Dermis microvascular lymphatic vessel endothelial cell (primary cell): ENCODE data around the gene TTLL10. TPM values are rescaled to one million over a fixed set of nuclear protein-coding genes. Genes with fewer than 3 reads are reported as not detected.

Source experiments
- DNase-seq, 2 donors: peaks; one replicate each; pipeline versions ENCODE4 v3.0.0 to v3.0.0-alpha.2; 2010; ENCODE audit warnings: low read depth in 2 of 2
- total RNA-seq: library from RNA; depleted of rRNA; stranded (reverse); fragments of >200 nt; gene quantifications from 2 replicates; pipeline ENCODE4 v1.2.1, GENCODE V29; 2014

TTLL10 gene
- total RNA-seq, 1 donor from 2014 or later: not detected

DNA sequence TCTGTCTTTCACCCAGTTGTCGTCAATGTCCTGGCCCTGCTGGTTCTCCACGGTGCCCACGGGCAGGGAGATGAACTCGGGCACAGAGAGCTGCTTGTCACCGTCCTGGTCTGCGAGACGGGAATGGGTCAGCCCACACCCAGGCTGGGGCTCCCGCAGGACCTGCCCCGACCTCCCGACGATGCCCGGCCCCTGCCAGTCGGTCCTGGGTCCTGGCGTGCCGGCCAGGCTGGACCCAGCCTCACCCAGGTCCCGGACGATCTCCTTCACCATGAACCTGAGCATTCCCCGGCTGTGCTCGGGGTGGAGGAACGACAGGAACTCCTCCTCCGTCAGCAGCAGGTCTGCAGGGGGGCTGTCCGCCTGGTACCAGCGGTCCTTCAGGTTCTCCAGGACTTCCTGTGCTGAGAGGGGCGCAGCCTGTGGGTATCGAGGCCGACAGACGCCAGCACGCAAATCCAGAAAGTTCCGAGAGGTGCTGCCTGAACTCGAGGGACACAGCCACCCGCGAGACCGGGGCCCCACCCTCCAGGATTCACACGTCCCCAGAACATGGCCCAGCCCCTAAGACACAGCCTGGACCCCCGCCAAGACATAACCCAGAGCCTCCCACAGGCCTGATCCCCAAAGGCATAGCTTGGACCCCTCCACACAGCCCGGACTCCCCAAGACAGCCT lies 45.0 kb downstream of the TTLL10 start:
- DNase-seq: no peak

DNA sequence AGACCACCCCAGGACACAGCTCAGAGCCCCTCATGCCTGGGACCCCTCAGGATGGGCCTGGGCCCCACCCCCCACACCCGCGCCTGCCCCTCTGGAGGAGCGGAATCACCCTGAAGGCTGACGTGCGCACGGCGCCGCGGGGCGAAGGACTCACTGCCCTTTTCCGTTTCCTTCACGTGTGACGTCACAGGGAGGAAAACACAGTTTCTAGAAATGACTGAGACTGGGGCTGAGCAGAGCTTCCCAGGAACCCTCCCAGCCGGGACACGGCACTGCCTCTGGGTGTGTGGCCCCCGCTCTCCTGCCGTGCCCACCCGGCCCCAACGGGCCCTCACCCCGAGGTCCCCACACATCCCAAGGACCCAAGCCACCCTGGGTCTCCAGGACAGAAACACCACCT lies 45.7 kb downstream of the TTLL10 start:
- DNase-seq: no peak

DNA sequence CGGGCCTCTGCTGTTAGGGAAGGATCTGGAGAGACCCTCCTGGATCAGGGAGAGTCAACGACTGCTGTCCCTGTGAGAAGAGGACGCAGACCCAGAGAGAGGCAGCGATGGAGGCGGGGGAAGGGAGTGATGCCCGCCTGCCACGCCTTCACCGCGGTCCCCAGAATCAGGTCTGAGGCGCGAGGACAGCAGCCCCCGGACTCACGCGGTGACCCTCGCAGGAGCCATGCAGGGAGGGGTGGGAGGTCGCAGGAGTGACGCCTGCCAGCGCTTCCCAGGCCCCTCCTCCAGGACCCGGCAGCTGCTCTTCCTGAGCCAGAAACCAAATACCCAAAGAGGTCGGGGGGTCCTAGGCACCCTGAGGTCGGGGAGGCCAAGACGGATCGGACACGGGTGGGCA lies 46.5 kb downstream of the TTLL10 start:
- DNase-seq: no peak

DNA sequence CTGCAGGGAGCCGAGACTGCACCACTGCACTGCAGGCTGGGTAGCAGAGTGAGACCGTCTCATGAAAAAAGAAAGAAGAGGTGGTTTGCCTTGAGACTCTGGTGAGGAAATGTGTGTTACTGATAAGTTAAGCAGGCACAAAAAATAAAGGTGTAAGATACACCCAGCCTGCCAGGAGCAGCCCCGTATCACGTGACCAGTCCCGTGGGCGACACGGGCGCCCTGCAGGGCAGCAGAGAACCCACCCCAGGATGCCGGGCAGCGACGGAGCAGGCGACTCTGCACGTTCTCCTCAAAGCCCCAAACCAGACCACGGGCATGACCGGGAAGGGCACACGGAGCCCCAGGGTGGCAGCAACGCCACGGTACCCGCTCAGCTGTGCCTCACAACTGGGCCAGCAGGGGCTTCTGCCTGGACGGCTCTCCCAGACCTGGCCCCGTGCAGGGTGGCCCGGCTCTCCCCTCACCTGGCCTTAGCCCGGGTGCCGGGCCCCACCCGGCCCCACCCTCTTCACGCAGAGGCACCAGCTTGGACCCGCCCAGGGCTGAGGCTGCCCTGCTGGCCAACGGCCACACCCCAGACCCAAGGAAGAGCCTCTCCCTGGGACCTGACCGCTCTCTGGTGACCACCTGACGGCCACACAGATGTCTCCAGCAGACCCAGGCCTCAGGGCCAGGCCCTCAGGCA lies 48.4 kb downstream of the TTLL10 start:
- DNase-seq: no peak

DNA sequence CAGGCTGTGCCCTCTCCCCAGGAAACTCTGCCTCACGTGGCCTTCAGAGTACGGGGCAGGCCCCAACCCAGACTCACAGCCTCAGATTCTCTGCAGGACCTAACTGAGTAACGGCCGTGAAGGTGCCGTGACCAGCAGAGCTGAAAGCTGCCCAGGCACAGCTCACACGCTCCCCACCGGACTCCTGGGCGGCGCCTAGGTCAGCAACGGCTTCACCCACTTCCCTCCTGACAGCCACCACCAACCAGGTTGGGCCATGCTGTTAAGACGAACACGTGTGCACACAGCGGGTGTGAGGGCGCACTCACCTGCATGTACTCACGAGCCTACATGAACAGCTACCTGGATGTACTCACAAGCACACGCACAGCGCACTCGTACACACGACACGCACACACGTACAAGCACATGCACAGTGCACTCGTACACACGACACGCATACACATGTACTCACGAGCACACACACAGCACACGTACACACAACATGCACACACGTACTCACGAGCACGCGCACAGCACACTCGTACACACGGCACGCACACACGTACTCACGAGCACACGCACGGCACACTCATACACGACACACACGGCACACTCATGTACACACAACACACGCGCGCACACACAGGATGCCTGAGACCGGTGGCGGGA lies 49.0 kb downstream of the TTLL10 start:
- no peak for DNase-seq

DNA sequence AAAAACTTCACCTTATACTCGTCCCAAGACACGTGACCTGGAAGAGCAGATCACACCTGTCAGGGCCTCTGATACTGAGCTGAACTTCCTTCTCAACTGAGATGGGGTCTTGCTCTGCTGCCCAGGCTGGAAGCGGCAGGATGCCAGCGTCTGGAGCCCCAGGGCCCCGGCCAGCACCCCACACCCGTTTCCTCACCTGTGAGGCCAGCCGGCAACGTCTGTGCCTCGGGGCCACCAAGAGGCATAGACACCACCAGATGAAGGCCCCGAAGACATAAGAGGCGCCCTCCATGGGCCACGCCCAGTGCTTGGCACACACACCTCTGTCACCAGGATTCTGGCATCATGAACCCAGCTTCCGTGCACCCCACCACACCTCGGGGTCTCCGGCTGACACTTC lies 49.6 kb downstream of the TTLL10 start:
- no peak for DNase-seq

DNA sequence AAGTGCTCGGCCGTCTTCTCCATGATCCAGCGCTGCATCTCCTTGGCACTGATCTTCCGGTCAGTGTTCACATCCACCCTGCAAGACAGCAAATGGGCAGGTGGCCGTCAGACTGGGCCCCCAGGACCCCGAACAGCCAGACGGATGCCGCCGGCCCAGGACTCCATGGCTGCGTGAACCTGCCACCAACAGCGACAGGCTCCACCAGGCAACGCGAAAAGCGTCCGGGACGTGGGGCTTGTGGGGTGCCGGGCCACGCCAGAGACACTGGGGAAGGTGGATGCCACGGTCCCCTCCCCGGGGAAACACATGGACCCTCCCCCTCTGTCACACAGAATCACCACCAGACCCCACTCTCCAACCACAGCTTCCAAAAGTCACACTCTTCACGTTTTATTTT lies 50.2 kb downstream of the TTLL10 start:
- DNase-seq: no peak

DNA sequence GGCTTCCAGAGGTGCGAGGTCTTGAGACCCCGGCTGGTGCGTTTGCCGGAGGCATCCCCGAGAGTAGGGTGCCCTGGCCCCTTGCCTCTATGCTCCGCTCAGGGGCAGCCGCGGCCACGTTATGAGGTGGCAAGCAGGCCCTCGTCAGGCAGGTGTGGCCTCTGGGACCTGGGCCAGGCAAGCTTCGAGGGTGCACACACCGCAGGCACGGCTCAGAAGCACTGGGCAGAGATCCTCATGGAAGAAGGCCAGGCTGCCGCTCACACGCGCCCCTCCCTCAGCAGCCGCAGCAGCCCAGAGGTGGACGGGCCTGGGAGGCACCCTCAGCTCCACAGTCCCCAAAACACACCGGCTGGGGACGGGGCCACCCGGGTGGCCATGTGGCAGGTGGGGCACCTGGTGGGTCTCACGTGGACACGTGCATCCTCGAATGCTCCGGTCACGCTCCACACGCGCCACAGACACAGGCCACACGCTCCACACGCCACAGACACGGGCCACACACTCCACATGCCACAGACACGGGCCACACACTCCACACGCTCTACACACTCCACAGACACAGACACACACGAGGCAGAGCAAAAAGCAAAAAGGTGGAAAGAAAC lies 51.7 kb downstream of the TTLL10 start:
- DNase-seq: no peak

DNA sequence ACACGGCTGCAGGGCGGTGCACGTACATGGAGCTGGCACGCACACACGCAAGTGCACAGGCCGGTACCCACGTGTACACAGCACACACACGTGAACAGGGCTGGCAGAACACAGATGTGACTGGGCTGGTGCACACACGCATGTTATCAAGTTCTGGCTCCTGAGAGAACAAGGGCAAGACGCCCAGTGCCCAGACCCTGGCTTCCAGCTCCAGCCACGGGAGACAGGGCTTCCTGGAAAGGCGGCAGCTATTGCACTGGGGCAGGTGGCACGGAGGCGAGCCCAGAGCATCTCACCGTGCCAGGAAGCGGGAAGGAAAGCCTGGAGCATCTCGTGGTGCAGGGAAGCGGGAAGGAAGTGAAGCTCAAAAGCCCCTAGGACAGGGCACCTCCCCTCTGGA lies 52.2 kb downstream of the TTLL10 start:
- no peak for DNase-seq

DNA sequence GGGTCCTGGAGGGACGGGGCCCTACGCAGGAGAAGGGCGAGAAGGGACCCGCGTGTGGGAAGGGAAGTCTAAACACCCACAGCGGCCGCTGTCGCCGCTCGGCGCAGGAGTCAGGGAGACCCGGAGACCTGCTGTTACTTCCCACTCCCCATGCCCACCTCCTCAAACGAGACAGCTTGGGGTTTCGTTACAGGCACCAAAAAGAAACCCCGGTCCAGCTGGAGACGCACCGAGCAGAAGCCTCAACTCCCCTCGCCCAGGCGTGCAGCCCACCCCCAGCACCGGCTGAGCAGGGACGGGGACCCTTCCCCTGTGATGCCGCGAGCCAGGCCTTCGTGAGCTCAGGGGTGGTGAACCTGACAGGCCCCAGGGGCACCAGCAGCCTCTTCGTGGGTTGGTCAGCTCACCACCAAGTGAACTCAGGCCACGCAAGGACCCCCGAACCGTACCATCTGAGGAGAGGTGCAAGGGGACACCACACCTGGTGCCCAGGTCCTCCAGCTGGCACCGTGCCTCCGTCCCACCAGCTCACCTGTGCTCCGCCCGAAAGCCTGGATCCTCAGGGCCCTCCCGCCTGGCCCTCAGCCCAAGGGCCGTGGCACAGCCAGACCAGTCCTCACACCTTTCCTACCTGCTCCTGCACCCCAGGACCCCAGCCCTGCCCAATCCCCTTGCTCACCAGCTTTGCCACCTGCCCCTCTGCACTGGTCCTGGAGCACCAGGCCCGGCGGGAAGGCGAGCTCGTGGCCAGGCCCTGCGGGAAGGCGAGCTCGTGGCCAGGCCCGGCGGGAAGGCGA lies 53.1 kb downstream of the TTLL10 start:
- no peak for DNase-seq

DNA sequence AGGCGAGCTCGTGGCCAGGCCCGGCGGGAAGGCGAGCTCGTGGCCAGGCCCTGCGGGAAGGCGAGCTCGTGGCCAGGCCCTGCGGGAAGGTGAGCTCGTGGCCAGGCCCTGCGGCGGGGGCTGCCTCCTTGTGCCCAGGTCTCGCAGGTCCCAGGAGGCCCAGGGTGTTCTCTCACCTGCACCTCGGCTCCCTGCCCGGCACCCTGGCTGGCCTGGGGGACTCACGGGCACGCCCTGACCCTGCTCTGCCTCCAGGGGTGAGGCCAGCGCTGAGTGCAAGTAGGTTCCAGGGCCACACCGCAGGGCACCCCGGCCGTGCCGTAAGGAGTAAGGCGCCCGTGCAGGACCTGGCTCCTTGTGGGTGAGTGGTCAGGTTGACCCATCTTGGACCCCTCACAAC lies 53.7 kb downstream of the TTLL10 start:
- no peak for DNase-seq

DNA sequence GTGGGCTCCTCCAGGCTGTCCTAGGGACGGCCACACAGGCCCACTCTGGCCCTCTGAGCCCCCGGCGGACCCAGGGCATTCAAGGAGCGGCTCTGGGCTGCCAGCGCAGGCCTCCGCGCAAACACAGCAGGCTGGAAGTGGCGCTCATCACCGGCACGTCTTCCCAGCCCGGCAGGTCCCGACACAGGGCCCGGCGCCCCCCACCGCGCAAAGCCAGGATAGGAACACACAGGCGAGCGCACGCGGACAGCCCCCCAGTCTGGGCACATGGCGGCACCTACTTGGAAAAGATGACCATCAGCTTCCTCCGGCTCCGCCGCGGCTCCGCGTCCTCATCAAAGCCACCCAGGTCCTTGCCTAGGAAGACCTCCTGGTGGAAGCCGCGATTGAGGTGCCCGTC lies 54.5 kb downstream of the TTLL10 start:
- DNase-seq: no peak

DNA sequence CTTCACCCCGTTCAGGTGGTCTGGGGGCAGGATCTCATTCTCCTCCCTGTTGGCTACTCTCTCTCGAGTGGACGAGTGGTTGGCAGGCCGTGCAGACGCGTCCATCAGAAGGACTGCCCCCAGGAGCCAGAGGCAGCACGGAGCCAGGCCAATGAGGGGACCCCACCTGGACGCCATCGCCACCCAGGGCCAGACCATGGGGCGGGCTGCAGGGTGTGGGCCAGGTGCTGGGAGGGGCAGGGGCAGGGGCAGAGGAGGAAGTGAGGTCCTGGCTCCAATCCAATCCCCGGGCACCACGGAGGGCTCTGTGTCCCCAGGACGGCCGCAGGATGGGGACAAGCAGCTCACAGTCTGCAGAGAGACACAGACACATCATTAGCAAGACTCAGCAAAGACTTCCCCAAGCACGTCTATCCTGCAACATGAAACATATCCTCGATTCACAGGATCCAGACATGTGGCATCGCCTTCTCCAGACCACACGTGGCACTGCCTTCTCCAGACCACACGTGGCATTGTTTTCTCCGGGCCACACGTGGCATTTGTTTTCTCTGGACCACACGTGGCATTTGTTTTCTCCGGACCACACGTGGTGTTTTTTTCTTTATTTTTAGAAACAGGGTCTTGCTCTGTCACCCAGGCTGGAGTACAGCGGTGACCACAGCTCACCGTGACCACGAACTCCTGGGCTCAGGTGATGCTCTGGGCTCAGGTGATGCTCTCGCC lies 55.1 kb downstream of the TTLL10 start:
- DNase-seq: no peak

DNA sequence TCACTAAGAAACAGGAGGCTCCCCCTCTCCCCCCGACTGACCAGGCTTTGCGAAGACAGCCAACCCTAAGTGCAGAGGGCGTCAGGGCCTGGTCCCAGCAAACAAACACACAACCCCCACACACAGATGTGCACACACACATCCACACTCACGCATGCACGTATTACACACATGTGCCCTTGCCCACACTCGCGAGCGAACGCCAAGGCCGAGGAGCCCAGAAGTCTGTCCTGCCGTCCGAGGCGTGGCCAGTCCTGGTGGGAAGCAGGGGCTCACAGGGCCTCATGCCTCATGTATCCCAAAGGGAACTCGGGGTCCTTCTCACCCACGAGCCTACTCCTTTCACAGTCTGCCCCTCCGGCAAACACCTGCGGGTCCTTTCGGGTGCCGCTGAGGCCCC lies 56.1 kb downstream of the TTLL10 start:
- no peak for DNase-seq

DNA sequence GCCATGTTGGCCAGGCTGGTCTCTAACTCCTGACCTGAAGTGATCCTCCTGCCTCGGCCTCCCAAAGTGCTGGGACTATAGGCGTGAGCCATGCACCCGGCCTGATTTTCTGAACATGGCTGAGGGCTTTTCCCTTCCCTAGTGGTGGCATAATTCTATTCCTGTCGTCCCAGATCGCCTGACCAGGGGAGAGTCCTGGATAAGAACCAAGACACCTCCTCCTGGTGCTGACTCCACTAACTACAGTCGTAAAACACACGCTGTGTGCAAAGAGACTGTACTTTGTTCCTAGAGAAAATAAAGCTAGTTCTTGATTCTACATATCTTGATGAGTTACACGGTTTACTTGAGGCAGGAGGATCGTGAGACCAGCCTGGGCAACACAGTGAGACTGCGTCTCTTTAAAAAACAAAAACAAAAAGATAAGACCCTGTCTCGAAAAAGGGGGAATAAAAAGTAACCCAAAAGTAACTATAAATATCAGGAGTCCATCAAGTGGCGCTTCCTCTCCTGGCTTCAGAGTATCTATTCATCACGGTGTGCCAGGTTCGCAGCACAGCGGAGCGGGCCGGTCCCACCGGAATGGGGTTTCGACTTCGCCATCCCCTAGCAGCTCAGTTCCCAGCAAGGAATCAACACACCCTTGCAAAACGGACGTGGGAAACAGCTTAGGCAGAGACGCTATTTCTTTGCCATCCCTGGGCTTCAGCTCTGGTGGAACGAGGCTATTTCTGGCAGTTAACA lies 57.1 kb downstream of the TTLL10 start:
- DNase-seq: peak; percentile 64 to 77

DNA sequence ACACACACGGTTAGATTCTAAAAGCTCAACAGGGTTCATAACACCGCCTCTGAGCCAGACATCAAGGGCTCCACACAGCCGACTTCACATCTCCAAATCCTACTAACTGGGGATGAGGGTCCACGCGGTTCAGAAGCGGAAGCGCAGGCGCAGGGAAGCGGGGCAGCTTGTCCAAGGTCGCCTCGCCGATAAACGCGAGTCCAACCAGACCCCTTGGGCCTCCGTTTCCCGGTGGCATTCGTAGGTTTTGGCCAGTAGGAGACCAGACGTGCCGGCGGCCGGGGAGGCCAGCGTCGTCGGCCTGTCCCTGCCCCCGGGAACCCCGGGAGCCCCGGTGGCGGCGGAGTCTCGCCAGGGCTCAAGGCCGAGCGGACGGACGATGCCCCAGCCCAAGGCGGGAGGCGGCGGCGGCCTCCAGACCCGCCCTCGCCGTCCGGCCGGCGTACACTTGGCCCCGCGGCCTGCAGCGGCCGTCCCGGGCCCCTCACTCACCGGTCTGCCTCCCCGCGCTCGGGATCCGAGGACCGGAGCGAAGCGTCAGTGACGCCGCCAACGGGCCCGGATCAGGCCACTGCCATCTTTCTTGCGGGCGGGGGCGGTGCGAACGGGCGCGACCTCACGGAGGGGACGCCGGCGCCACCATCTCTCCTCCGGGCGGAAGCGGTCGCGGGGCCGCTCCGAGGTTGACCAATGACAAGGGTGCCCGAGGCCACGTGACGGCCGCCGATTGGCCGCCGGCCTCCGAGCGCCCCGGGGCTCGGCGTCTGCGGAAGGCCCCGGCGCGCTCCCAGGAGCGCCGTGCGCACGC lies 57.9 kb downstream of the TTLL10 start, which contains the start of gene SDF4:
Gene SDF4 (minus strand): TSS at position 602 of the 808 bp plus-strand sequence. CDS start 3,229 bp downstream, outside the sequence.
- DNase-seq: peak; percentile 88 to 97

DNA sequence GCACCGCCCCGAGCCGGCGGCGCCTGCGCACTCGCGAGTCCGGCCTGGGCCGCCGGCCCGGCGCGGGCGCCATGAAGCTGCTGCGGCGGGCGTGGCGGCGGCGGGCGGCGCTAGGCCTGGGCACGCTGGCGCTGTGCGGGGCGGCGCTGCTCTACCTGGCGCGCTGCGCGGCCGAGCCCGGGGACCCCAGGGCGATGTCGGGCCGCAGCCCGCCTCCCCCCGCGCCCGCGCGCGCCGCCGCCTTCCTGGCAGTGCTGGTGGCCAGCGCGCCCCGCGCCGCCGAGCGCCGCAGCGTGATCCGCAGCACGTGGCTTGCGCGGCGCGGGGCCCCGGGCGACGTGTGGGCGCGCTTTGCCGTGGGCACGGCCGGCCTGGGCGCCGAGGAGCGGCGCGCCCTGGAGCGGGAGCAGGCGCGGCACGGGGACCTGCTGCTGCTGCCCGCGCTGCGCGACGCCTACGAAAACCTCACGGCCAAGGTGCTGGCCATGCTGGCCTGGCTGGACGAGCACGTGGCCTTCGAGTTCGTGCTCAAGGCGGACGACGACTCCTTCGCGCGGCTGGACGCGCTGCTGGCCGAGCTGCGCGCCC lies 58.6 kb downstream of the TTLL10 start, which contains the start of gene B3GALT6:
Gene B3GALT6 (plus strand): TSS at position 30 of the 588 bp plus-strand sequence. CDS start 42 bp downstream, at position 72.
- no peak for DNase-seq

DNA sequence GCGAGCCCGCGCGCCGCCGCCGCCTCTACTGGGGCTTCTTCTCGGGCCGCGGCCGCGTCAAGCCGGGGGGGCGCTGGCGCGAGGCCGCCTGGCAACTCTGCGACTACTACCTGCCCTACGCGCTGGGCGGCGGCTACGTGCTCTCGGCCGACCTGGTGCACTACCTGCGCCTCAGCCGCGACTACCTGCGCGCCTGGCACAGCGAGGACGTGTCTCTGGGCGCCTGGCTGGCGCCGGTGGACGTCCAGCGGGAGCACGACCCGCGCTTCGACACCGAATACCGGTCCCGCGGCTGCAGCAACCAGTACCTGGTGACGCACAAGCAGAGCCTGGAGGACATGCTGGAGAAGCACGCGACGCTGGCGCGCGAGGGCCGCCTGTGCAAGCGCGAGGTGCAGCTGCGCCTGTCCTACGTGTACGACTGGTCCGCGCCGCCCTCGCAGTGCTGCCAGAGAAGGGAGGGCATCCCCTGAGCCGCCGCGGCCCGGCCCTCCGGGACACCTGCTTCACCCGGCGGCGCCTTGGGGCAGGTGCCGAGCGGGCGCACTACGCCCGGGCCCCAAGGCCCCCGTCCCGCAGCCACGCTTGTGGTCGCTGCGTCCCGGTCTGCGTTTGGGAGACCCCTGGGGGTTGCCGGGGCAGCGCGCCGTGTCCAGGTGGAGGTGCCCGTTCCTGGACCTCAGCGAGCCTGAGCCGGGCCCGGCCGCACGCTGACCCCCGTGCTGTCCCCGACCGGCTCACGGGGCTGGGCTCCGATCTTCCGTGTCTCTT lies 59.3 kb downstream of the TTLL10 start:
- no peak for DNase-seq
